ENCODE measurements around the gene TXNRD3. TPM values are rescaled to one million over a fixed set of nuclear protein-coding genes. Genes with fewer than 3 reads are reported as not detected.

The TXNRD3 gene
- polyA plus RNA-seq, 3 donors: 0.57 to 1.7 (median 0.90) TPM

- intact Hi-C loops (cut with micrococcal nuclease): no loop called here
- H3K4me1 ChIP-seq (ENCODE audit: control insufficient read depth in 1 of 2, insufficient read depth in 2 of 2, low read length in 2 of 2): no peaks in the 10 kb centered on the region
- H3K9ac ChIP-seq (ENCODE audit: insufficient read depth, low read length, poor library complexity, severe bottlenecking): no peak overlapping the region
- H3K27ac ChIP-seq (ENCODE audit: low read depth in 1 of 2, low read length in 2 of 2): no peak overlapping the region
- no peaks in the 10 kb centered on the region for H3K79me2 ChIP-seq (ENCODE audit: insufficient read depth, low read length)
- H3K4me3 Mint-ChIP-seq: no peak overlapping the region
- no peaks in the 10 kb centered on the region for H4K20me1 ChIP-seq (ENCODE audit: insufficient read depth, low read length)
- no peak overlapping the region for H2AFZ ChIP-seq (ENCODE audit: insufficient read depth, low read depth, low read length, poor library complexity, severe bottlenecking)
- H3K9me3 ChIP-seq (replicated peaks in 1 of 2; ENCODE audit: control insufficient read depth in 1 of 2, insufficient read depth in 1 of 2, low read length in 2 of 2): no peaks in the 10 kb centered on the region
- no peaks in the 10 kb centered on the region for H3K36me3 ChIP-seq (replicated peaks in 1 of 2; ENCODE audit: control insufficient read depth in 1 of 2, insufficient read depth in 2 of 2, low read length in 2 of 2)
- no peak overlapping the region for H3K4me2 ChIP-seq (replicated peaks; ENCODE audit: extremely low read depth, low read length, poor library complexity, severe bottlenecking)
- no peak for TF ChIP-seq CTCF (IDR thresholded peaks at IDR 0.05)
- H3K27me3 Mint-ChIP-seq (ENCODE audit: low read depth in 3 of 3): peaks cover 0 to 2% (median 0%) of the 10 kb centered on the region in 3 donors
- no peak overlapping the region for H3K27ac Mint-ChIP-seq
- H3K36me3 Mint-ChIP-seq: no peaks in the 10 kb centered on the region
- H3K4me1 Mint-ChIP-seq: no peaks in the 10 kb centered on the region
- WGBS (ENCODE audit: insufficient coverage): 78% methylated on average over 7 of the region's 10 CpGs
- no peaks in the 10 kb centered on the region for H3K27me3 ChIP-seq (ENCODE audit: control insufficient read depth in 2 of 2, insufficient read depth in 2 of 2, low read length in 2 of 2)
- no peak overlapping the region for H3K4me3 ChIP-seq (replicated peaks in 1 of 3; ENCODE audit: low read depth in 2 of 3, low read length in 3 of 3)
- peaks cover 0 to under 1% (median 0%) of the 10 kb centered on the region in 7 donors for H3K9me3 Mint-ChIP-seq
- DNase-seq: no peak
Measured at GRCh38 chr3:126567696-126568438, 87.1 kb downstream of the TXNRD3 start.

DNA sequence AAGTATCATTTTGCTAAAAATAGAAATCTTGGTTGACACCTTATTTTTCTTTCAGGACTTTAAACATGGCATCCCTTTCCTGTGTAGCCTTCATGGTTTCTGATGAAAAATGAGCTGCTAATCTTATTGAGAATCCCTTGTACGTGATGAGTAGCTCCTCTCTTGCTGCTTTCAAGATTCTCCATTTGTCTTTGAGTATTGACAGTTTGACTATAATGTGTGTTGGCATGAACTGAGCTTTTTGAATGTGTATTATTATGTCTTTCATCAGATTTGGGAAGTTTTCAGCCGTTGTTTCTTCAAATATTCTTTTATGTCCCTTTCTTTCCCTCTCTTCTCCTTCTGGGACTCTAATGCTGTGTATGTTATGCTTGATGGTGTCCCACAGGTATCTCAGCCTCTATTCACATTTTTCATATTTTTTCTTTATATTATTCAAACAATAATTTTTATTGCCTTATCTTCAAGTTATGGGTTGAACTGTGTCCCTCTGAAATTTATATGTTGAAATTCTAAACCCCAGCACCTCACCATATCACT, 92.1 kb downstream of the TXNRD3 start:
- Mint-ChIP-seq H3K27me3 (ENCODE audit: low read depth in 3 of 3) (peaks cover 0 to 6% (median 0%) of the 10 kb centered on the region in 3 donors), H3K4me1 (no peaks in the 10 kb centered on the region), H3K4me3 (no peak overlapping the region), H3K9me3 (peaks cover 0 to 4% (median 2%) of the 10 kb centered on the region in 7 donors), H3K36me3 (no peaks in the 10 kb centered on the region), H3K27ac (no peak overlapping the region)
- Histone ChIP-seq H3K79me2 (ENCODE audit: insufficient read depth, low read length) (no peaks in the 10 kb centered on the region), H3K36me3 (replicated peaks in 1 of 2; ENCODE audit: control insufficient read depth in 1 of 2, insufficient read depth in 2 of 2, low read length in 2 of 2) (no peaks in the 10 kb centered on the region), H3K27ac (ENCODE audit: low read depth in 1 of 2, low read length in 2 of 2) (no peak overlapping the region), H3K4me1 (ENCODE audit: control insufficient read depth in 1 of 2, insufficient read depth in 2 of 2, low read length in 2 of 2) (no peaks in the 10 kb centered on the region), H3K4me2 (replicated peaks; ENCODE audit: extremely low read depth, low read length, poor library complexity, severe bottlenecking) (no peak overlapping the region), H2AFZ (ENCODE audit: insufficient read depth, low read depth, low read length, poor library complexity, severe bottlenecking) (no peak overlapping the region), H3K27me3 (ENCODE audit: control insufficient read depth in 2 of 2, insufficient read depth in 2 of 2, low read length in 2 of 2) (no peaks in the 10 kb centered on the region), H4K20me1 (ENCODE audit: insufficient read depth, low read length) (no peaks in the 10 kb centered on the region), H3K9me3 (replicated peaks in 1 of 2; ENCODE audit: control insufficient read depth in 1 of 2, insufficient read depth in 1 of 2, low read length in 2 of 2) (no peaks in the 10 kb centered on the region), H3K4me3 (replicated peaks in 1 of 3; ENCODE audit: low read depth in 2 of 3, low read length in 3 of 3) (no peak overlapping the region), H3K9ac (ENCODE audit: insufficient read depth, low read length, poor library complexity, severe bottlenecking) (no peak overlapping the region)
- no peak for TF ChIP-seq CTCF (IDR thresholded peaks at IDR 0.05)
- 100% methylated on average over 1 of the region's 2 CpGs for WGBS (ENCODE audit: insufficient coverage)
- DNase-seq: no peak
- intact Hi-C loops (cut with micrococcal nuclease): no loop called here
